ENCODE results near the gene NLRP2B. TPM values are rescaled to one million over a fixed set of nuclear protein-coding genes. Genes with fewer than 3 reads are reported as not detected.

Gene NLRP2B
- total RNA-seq, 4 donors from 2014 or later: 0.26 TPM; not detected in 3

DNA sequence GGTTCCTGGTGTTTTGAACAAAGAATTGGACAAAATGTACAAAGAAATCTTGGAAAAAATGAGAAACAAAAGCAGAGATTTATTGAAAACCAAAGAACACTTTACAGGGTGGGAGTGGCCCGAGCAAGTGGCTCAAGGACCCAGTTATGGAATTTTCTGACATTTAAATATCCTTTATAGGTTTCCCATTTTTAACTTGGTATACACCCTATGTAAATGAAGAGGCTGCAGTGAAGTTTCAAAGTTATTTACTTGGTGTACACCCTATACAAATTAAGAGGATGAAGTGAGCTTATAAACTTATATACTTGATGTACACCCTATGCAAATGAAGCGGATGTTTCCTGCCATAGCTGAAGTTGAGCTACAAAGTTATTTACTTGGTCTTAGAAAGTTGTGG is 4.7 kb downstream of the NLRP2B start:
- 72% methylated on average over 2 of the region's 2 CpGs for WGBS
- no peak overlapping the region for H3K4me3 ChIP-seq
- no peak overlapping the region for H3K27ac ChIP-seq (replicated peaks in 1 of 4)
- TF ChIP-seq, protein P1, sequence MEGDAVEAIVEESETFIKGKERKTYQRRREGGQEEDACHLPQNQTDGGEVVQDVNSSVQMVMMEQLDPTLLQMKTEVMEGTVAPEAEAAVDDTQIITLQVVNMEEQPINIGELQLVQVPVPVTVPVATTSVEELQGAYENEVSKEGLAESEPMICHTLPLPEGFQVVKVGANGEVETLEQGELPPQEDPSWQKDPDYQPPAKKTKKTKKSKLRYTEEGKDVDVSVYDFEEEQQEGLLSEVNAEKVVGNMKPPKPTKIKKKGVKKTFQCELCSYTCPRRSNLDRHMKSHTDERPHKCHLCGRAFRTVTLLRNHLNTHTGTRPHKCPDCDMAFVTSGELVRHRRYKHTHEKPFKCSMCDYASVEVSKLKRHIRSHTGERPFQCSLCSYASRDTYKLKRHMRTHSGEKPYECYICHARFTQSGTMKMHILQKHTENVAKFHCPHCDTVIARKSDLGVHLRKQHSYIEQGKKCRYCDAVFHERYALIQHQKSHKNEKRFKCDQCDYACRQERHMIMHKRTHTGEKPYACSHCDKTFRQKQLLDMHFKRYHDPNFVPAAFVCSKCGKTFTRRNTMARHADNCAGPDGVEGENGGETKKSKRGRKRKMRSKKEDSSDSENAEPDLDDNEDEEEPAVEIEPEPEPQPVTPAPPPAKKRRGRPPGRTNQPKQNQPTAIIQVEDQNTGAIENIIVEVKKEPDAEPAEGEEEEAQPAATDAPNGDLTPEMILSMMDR (IDR thresholded peaks at IDR 0.05): no peak
- TF ChIP-seq POLR2A (IDR thresholded peaks at IDR 0.05; ENCODE audit: low read depth) (no peak), EP300 (IDR thresholded peaks at IDR 0.05) (no peak), POLR2AphosphoS5 (IDR thresholded peaks at IDR 0.05) (no peak)
- H3K9me3 ChIP-seq: peaks cover 0 to 16% (median 0%) of the 10 kb centered on the region in 4 donors
- intact Hi-C loops (cut with DNase I): no loop called here
- no peak for DNase-seq (ENCODE audit: extremely low spot score)
- H3K4me1 ChIP-seq: no peaks in the 10 kb centered on the region
- H3K36me3 ChIP-seq: no peaks in the 10 kb centered on the region
- H3K27me3 ChIP-seq: no peaks in the 10 kb centered on the region

DNA sequence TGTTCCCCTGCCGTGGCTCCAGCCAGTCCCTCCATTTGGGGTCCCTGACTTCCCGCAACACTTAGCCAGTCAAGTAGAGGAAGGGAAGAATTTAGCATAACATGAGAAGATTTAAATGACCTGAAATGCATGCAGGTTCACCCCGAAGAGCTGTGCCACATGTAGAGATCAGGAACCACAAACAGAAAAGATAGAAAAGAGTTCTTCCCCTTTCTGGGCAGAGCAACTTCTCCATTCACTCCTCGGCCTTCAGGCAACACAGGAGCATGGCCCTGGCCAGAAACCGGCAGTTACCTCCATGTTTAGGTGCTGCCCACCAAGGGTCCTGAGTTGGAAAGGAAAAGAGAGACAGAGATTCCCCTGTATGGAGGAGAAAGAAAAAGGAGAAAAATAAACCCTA is 5.2 kb downstream of the NLRP2B start:
- intact Hi-C loops (cut with DNase I): no loop called here
- no peaks in the 10 kb centered on the region for H3K4me1 ChIP-seq
- no peak overlapping the region for H3K27ac ChIP-seq (replicated peaks in 1 of 4)
- no peak overlapping the region for H3K4me3 ChIP-seq
- peaks cover 0 to 16% (median 0%) of the 10 kb centered on the region in 4 donors for H3K9me3 ChIP-seq
- whole genome bisulfite sequencing: 71% methylated on average over 5 of the region's 5 CpGs
- no peak for DNase-seq (ENCODE audit: extremely low spot score)
- H3K36me3 ChIP-seq: no peaks in the 10 kb centered on the region
- no peaks in the 10 kb centered on the region for H3K27me3 ChIP-seq
- TF ChIP-seq, protein P1 (IDR thresholded peaks at IDR 0.05): no peak
- no peak for TF ChIP-seq POLR2AphosphoS5 (IDR thresholded peaks at IDR 0.05)
- no peak for TF ChIP-seq EP300 (IDR thresholded peaks at IDR 0.05)

DNA sequence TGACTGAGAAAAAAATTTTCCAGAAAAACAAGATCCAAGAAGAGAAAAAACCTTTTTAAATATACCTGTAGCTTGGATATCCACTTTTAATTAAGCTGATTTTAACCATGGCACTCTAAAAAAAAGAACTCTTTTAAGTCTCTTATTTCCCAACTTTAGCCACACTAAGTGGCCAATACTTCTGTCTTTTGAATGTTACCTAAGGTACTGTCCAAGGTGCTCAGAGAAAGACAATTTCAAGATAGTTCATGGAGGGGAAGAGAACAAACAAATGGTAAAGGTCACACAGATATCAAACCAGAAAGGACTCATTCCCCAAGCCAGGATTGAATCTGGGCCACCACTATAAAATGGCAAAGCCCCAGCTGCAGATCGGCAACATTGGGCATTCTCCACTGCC is 10.1 kb downstream of the NLRP2B start:
- 94% methylated on average over 1 of the region's 1 CpG for WGBS
- Histone ChIP-seq H3K4me3 (no peak overlapping the region), H3K27me3 (no peaks in the 10 kb centered on the region), H3K9me3 (peaks cover 0 to 15% (median 0%) of the 10 kb centered on the region in 4 donors), H3K4me1 (no peaks in the 10 kb centered on the region), H3K36me3 (no peaks in the 10 kb centered on the region), H3K27ac (replicated peaks in 1 of 4) (no peak overlapping the region)
- no peak for DNase-seq (ENCODE audit: extremely low spot score)
- intact Hi-C loops (cut with DNase I): no loop called here
- no peak for TF ChIP-seq POLR2A (IDR thresholded peaks at IDR 0.05; ENCODE audit: low read depth)
- TF ChIP-seq POLR2AphosphoS5 (IDR thresholded peaks at IDR 0.05): no peak
- TF ChIP-seq, protein P1 (IDR thresholded peaks at IDR 0.05): no peak
- no peak for TF ChIP-seq EP300 (IDR thresholded peaks at IDR 0.05)

DNA sequence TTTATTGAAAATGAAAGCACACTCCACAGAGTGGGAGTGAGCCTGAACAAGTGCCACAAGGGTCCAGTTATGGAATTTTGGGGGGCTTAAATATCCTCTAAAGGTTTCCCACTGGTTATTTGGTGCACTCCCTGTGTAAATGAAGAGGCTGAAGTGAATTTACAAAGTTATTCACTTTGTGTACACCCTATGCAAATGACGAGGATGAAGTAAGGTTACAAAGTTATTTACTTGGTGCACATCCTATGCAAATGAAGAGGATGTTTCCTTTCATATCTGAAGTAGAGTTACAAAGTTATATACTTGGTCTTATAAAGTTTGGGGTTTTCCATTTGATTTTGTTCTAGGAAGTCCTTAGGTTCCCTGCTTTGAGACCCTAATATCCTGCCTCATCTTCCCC is 13.1 kb downstream of the NLRP2B start:
- intact Hi-C loops (cut with DNase I): no loop called here
- Histone ChIP-seq H3K4me1 (no peaks in the 10 kb centered on the region), H3K27me3 (no peaks in the 10 kb centered on the region), H3K27ac (replicated peaks in 1 of 4) (no peak overlapping the region), H3K9me3 (no peaks in the 10 kb centered on the region), H3K36me3 (no peaks in the 10 kb centered on the region), H3K4me3 (no peak overlapping the region)
- TF ChIP-seq EP300 (IDR thresholded peaks at IDR 0.05) (no peak), POLR2A (IDR thresholded peaks at IDR 0.05; ENCODE audit: low read depth) (no peak), POLR2AphosphoS5 (IDR thresholded peaks at IDR 0.05) (no peak)
- TF ChIP-seq, protein P1 (IDR thresholded peaks at IDR 0.05): no peak
- 71% methylated on average over 1 of the region's 1 CpG for WGBS
- DNase-seq (ENCODE audit: extremely low spot score): no peak

DNA sequence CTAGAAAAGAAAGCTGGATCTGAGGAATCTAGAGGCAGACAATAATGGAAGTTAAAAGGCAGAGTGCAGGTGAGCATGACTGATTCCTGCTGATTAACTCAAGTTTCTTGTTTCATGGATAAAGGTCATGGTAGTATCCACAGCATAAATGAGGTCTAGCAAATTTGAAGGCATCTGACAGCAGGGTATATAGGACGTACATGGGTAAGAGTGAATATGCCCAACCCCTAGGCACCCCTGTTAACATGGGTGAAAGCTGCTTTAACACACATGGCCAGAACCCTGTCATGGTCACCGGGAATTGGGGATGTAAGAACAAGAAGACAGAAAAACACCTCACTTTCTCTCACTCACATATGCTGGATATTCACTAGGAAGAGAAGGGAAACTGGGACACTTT is 25.0 kb downstream of the NLRP2B start:
- TF ChIP-seq POLR2A (IDR thresholded peaks at IDR 0.05; ENCODE audit: low read depth) (no peak), EP300 (IDR thresholded peaks at IDR 0.05) (no peak)
- Histone ChIP-seq H3K27ac (replicated peaks in 1 of 4) (no peak overlapping the region), H3K27me3 (no peaks in the 10 kb centered on the region), H3K4me1 (no peaks in the 10 kb centered on the region), H3K9me3 (peaks cover 0 to 12% (median 2%) of the 10 kb centered on the region in 4 donors), H3K36me3 (no peaks in the 10 kb centered on the region), H3K4me3 (no peak overlapping the region)
- 74% methylated on average over 2 of the region's 2 CpGs for WGBS
- no peak for DNase-seq (ENCODE audit: extremely low spot score)
- intact Hi-C loops (cut with DNase I): no loop called here
